Type B pancreatic cell (in vitro differentiated cells): ENCODE data around the gene EFNB2. TPM values are rescaled to one million over a fixed set of nuclear protein-coding genes. Genes with fewer than 3 reads are reported as not detected.

ENCODE experiments used
- DNase-seq: peaks from one replicate; pipeline ENCODE4 v3.0.0; 2021; ENCODE audit warnings: mixed read lengths; ENCODE audit not compliant: unreplicated experiment; ENCODE audit errors: extremely low spot score
- H3K27ac Mint-ChIP-seq: 2 replicates; pipeline ENCODE4 v1.8.0; 2021; ENCODE audit warnings: mild to moderate bottlenecking, mixed read lengths
- H3K27me3 Mint-ChIP-seq: 2 replicates; pipeline ENCODE4 v1.8.0; 2021; ENCODE audit warnings: mixed read lengths
- H3K36me3 Mint-ChIP-seq: 2 replicates; pipeline ENCODE4 v1.8.0; 2021; ENCODE audit warnings: mixed read lengths
- H3K4me1 Mint-ChIP-seq: one replicate; pipeline ENCODE4 v1.8.0; 2021; ENCODE audit warnings: mixed read lengths; ENCODE audit not compliant: unreplicated experiment
- H3K4me3 Mint-ChIP-seq: 2 replicates; pipeline ENCODE4 v1.8.0; 2021; ENCODE audit warnings: mild to moderate bottlenecking, mixed read lengths
- H3K9me3 Mint-ChIP-seq: 2 replicates; pipeline ENCODE4 v1.8.0; 2021; ENCODE audit warnings: mixed read lengths
- CTCF ChIP-seq: fragments of 200-600 bp; sonication (generic); conservative IDR thresholded peaks from 2 replicates; pipeline ENCODE4 v1.5.0; 2021; ENCODE audit warnings: antibody characterized with exemption, mild to moderate bottlenecking
- total RNA-seq: library from RNA; stranded (reverse); gene quantifications from 2 replicates; pipeline ENCODE4 v1.2.1, GENCODE V29; 2021; ENCODE audit warnings: low replicate concordance

EFNB2 gene
- total RNA-seq, 1 donor from 2014 or later = 67.1 TPM

- Mint-ChIP-seq H3K4me3 (no peak overlapping the region), H3K4me1 (peaks cover 52% of the 10 kb centered on the region), H3K27me3 (no peaks in the 10 kb centered on the region), H3K27ac (no peak overlapping the region), H3K36me3 (peaks cover 37% of the 10 kb centered on the region), H3K9me3 (no peaks in the 10 kb centered on the region)
- no peak for DNase-seq
- no peak for TF ChIP-seq CTCF
Observed at GRCh38 chr13:106497079-106497478, 38.4 kb downstream of the EFNB2 start.

- Mint-ChIP-seq H3K27ac (no peak overlapping the region), H3K4me1 (peaks cover 59% of the 10 kb centered on the region), H3K9me3 (no peaks in the 10 kb centered on the region)
Observed at GRCh38 chr13:106496072-106496997, 39.1 kb downstream of the EFNB2 start.

GRCh38 chr13:106494936-106495335, 40.5 kb downstream of the EFNB2 start:
- Mint-ChIP-seq H3K9me3 (no peaks in the 10 kb centered on the region), H3K4me3 (no peak overlapping the region), H3K4me1 (peaks cover 51% of the 10 kb centered on the region), H3K27ac (no peak overlapping the region), H3K27me3 (no peaks in the 10 kb centered on the region), H3K36me3 (peaks cover 45% of the 10 kb centered on the region)
- TF ChIP-seq CTCF = no peak
- no peak for DNase-seq

More at GRCh38 chr13:106496072-106496997, 39.1 kb downstream of the EFNB2 start:
- no peak for TF ChIP-seq CTCF
- H3K27me3 Mint-ChIP-seq = no peaks in the 10 kb centered on the region
- H3K4me3 Mint-ChIP-seq = no peak overlapping the region
- no peak for DNase-seq
- peaks cover 43% of the 10 kb centered on the region for H3K36me3 Mint-ChIP-seq

GRCh38 chr13:106494506-106494905, 41.0 kb downstream of the EFNB2 start:
- H3K4me1 Mint-ChIP-seq = peaks cover 47% of the 10 kb centered on the region
- peaks cover 44% of the 10 kb centered on the region for H3K36me3 Mint-ChIP-seq
- no peak overlapping the region for H3K4me3 Mint-ChIP-seq

GRCh38 chr13:106493533-106494220, 41.8 kb downstream of the EFNB2 start:
- Mint-ChIP-seq H3K9me3 (no peaks in the 10 kb centered on the region), H3K4me1 (peaks cover 38% of the 10 kb centered on the region), H3K27me3 (no peaks in the 10 kb centered on the region), H3K27ac (no peak overlapping the region), H3K36me3 (peaks cover 47% of the 10 kb centered on the region), H3K4me3 (no peak overlapping the region)
- no peak for DNase-seq
- TF ChIP-seq CTCF = no peak

More at GRCh38 chr13:106494506-106494905, 41.0 kb downstream of the EFNB2 start:
- DNase-seq = no peak
- Mint-ChIP-seq H3K27me3 (no peaks in the 10 kb centered on the region), H3K27ac (no peak overlapping the region), H3K9me3 (no peaks in the 10 kb centered on the region)
- no peak for TF ChIP-seq CTCF
